H9 (cell line): ENCODE data around the gene IL25. TPM values are rescaled to one million over a fixed set of nuclear protein-coding genes. Genes with fewer than 3 reads are reported as not detected.

ENCODE experiments used
- DNase-seq: peaks from one replicate; pipeline ENCODE4 v3.0.0-alpha.2; 2017
- H2AFZ ChIP-seq: one replicate; pipeline ENCODE4 v1.6.1; 2013; ENCODE audit warnings: mild to moderate bottlenecking, low read length, control low read depth, moderate library complexity
- H2AK5ac ChIP-seq: 2 replicates; pipeline ENCODE4 v1.6.1; 2013; ENCODE audit warnings: low read length, control low read depth, mixed read lengths; ENCODE audit not compliant: insufficient read length
- H2BK120ac ChIP-seq: one replicate; pipeline ENCODE4 v1.6.1; 2013; ENCODE audit warnings: low read depth, mild to moderate bottlenecking, low read length, control low read depth, inconsistent platforms; ENCODE audit not compliant: poor library complexity, severe bottlenecking
- H2BK12ac ChIP-seq: 2 replicates; pipeline ENCODE4 v1.6.1; 2013; ENCODE audit warnings: low read length, control low read depth, mixed read lengths, low read depth; ENCODE audit not compliant: insufficient read length
- H2BK15ac ChIP-seq: 2 replicates; pipeline ENCODE4 v1.6.1; 2013; ENCODE audit warnings: low read depth, low read length, control low read depth
- H2BK20ac ChIP-seq: one replicate; pipeline ENCODE4 v1.6.1; 2013; ENCODE audit warnings: low read depth, mild to moderate bottlenecking, low read length, control low read depth, inconsistent platforms; ENCODE audit not compliant: poor library complexity, severe bottlenecking
- H2BK5ac ChIP-seq: 2 replicates; pipeline ENCODE4 v1.6.1; 2013; ENCODE audit warnings: low read length, control low read depth, mixed read lengths; ENCODE audit not compliant: insufficient read length
- H3K14ac ChIP-seq: 2 replicates; pipeline ENCODE4 v1.6.1; 2013; ENCODE audit warnings: low read length, control low read depth; ENCODE audit not compliant: insufficient read depth
- H3K18ac ChIP-seq: 2 replicates; pipeline ENCODE4 v1.6.1; 2013; ENCODE audit warnings: low read depth, mild to moderate bottlenecking, mixed read lengths, low read length, control low read depth; ENCODE audit not compliant: insufficient read length
- H3K23ac ChIP-seq: 2 replicates; pipeline ENCODE4 v1.6.1; 2013; ENCODE audit warnings: low read length, control low read depth, mixed read lengths, low read depth; ENCODE audit not compliant: insufficient read length
- H3K23me2 ChIP-seq: 2 replicates; pipeline ENCODE4 v1.6.1; 2013; ENCODE audit warnings: low read depth, mild to moderate bottlenecking, mixed read lengths, low read length, control low read depth; ENCODE audit not compliant: insufficient read length, poor library complexity, severe bottlenecking
- H3K27ac ChIP-seq: 2 replicates; pipeline ENCODE4 v1.5.1; 2013; ENCODE audit warnings: low read length, control low read depth, mixed read lengths, low read depth; ENCODE audit not compliant: insufficient read length
- H3K27me3 ChIP-seq: 2 replicates; pipeline ENCODE4 v1.6.1; 2013; ENCODE audit warnings: low read length, control low read depth, inconsistent platforms; ENCODE audit not compliant: insufficient read depth
- H3K4ac ChIP-seq: 2 replicates; pipeline ENCODE4 v1.6.1; 2013; ENCODE audit warnings: low read depth, mild to moderate bottlenecking, control low read depth, inconsistent platforms, low read length, moderate library complexity
- H3K4me1 ChIP-seq: 2 replicates; pipeline ENCODE4 v1.6.1; 2013; ENCODE audit warnings: low read length, control low read depth, inconsistent platforms; ENCODE audit not compliant: insufficient read depth
- H3K4me2 ChIP-seq: 2 replicates; pipeline ENCODE4 v1.6.1; 2013; ENCODE audit warnings: low read length, control low read depth, mixed read lengths; ENCODE audit not compliant: insufficient read length, insufficient read depth
- H3K56ac ChIP-seq: 2 replicates; pipeline ENCODE4 v1.6.1; 2013; ENCODE audit warnings: low read depth, mild to moderate bottlenecking, mixed read lengths, low read length, control low read depth; ENCODE audit not compliant: insufficient read length
- H3K79me1 ChIP-seq: 2 replicates; pipeline ENCODE4 v1.6.1; 2013; ENCODE audit warnings: low read depth, mild to moderate bottlenecking, moderate library complexity, low read length, control low read depth, inconsistent platforms; ENCODE audit not compliant: insufficient read depth, poor library complexity, severe bottlenecking
- H3K79me2 ChIP-seq: 2 replicates; pipeline ENCODE4 v1.6.1; 2013; ENCODE audit warnings: low read length, control low read depth, inconsistent platforms; ENCODE audit not compliant: insufficient read depth
- H3K9ac ChIP-seq: 2 replicates; pipeline ENCODE4 v1.6.1; 2013; ENCODE audit warnings: low read length, control low read depth, mixed read lengths; ENCODE audit not compliant: insufficient read length; ENCODE audit errors: extremely low read depth
- H3K9me3 ChIP-seq: one replicate; pipeline ENCODE4 v1.6.1; 2013; ENCODE audit warnings: low read depth, low read length, inconsistent platforms; ENCODE audit not compliant: control insufficient read depth
- H3T11ph ChIP-seq: one replicate; pipeline ENCODE4 v1.6.1; 2013; ENCODE audit warnings: mild to moderate bottlenecking, low read length, control low read depth, inconsistent platforms
- H4K20me1 ChIP-seq: one replicate; pipeline ENCODE4 v1.6.1; 2013; ENCODE audit not compliant: control insufficient read depth, insufficient read length, insufficient read depth
- H4K5ac ChIP-seq: 2 replicates; pipeline ENCODE4 v1.6.1; 2013; ENCODE audit warnings: low read depth, mild to moderate bottlenecking, mixed read lengths, low read length, control low read depth; ENCODE audit not compliant: insufficient read length
- H4K8ac ChIP-seq: replicated peaks from 2 replicates; pipeline ENCODE4 v1.6.1; 2013; ENCODE audit warnings: low read length, control low read depth, mixed read lengths, low read depth; ENCODE audit not compliant: insufficient read length
- H4K91ac ChIP-seq: 2 replicates; pipeline ENCODE4 v1.6.1; 2013; ENCODE audit warnings: low read depth, mild to moderate bottlenecking, moderate library complexity, mixed read lengths, low read length, control low read depth; ENCODE audit not compliant: insufficient read length
- H3K27ac Mint-ChIP-seq, 3 experiments: 2 replicates in 2 of 3; 3 replicates in 1 of 3; pipeline ENCODE4 v1.8.0; 2020 to 2021; ENCODE audit warnings: mixed read lengths in 3 of 3, mild to moderate bottlenecking in 1 of 3, moderate library complexity in 1 of 3
- H3K27me3 Mint-ChIP-seq: 2 replicates; pipeline ENCODE4 v1.8.0; 2021; ENCODE audit warnings: low read depth, mild to moderate bottlenecking, moderate library complexity, mixed read lengths
- H3K36me3 Mint-ChIP-seq, 3 experiments: 2 replicates in 2 of 3; 3 replicates in 1 of 3; pipeline ENCODE4 v1.8.0; 2020 to 2021; ENCODE audit warnings: low read depth in 3 of 3, mixed read lengths in 3 of 3; ENCODE audit not compliant: insufficient read depth in 1 of 3
- H3K4me1 Mint-ChIP-seq, 2 experiments: 2 replicates each; pipeline ENCODE4 v1.8.0; 2020; ENCODE audit warnings: mixed read lengths in 2 of 2
- H3K4me3 Mint-ChIP-seq, 2 experiments: 2 replicates in 1 of 2; 3 replicates in 1 of 2; pipeline ENCODE4 v1.8.0; 2020 to 2021; ENCODE audit warnings: mild to moderate bottlenecking in 2 of 2, mixed read lengths in 2 of 2, moderate library complexity in 1 of 2
- H3K9me3 Mint-ChIP-seq, 2 experiments: 2 replicates in 1 of 2; 3 replicates in 1 of 2; pipeline ENCODE4 v1.8.0; 2020; ENCODE audit warnings: mild to moderate bottlenecking in 2 of 2, mixed read lengths in 2 of 2, moderate library complexity in 1 of 2
- WGBS: extraction: QIAGEN DNeasy Blood & Tissue Kit; methylation state at CpG from one replicate; pipeline ENCODE4 v1.1.7; 2013; ENCODE audit warnings: missing lambda C conversion rate, low lambda C conversion rate, mixed read lengths; ENCODE audit not compliant: insufficient read length; ENCODE audit errors: extremely low coverage; 5-methylcytosine and 5-hydroxymethylcytosine counted together
- total RNA-seq: library from RNA; stranded (reverse); gene quantifications from 2 replicates; pipeline ENCODE4 v1.2.1, GENCODE V29; 2021
- TF ChIP-seq, protein P1 (sequence below): fragments of 200-600 bp; sonication (generic); conservative IDR thresholded peaks from 3 replicates; pipeline ENCODE4 v1.8.0; 2021; ENCODE audit warnings: antibody characterized with exemption, mild to moderate bottlenecking

Gene IL25
- total RNA-seq, 1 experiment from 2014 or later, result not detected

GRCh38 chr14:23324455-23324846 is 48.2 kb upstream of the IL25 start:
- Mint-ChIP-seq H3K27ac (no peak overlapping the region), H3K4me3 (no peak overlapping the region; a peak in 1 of 5 replicates)
- TF ChIP-seq, protein P1, sequence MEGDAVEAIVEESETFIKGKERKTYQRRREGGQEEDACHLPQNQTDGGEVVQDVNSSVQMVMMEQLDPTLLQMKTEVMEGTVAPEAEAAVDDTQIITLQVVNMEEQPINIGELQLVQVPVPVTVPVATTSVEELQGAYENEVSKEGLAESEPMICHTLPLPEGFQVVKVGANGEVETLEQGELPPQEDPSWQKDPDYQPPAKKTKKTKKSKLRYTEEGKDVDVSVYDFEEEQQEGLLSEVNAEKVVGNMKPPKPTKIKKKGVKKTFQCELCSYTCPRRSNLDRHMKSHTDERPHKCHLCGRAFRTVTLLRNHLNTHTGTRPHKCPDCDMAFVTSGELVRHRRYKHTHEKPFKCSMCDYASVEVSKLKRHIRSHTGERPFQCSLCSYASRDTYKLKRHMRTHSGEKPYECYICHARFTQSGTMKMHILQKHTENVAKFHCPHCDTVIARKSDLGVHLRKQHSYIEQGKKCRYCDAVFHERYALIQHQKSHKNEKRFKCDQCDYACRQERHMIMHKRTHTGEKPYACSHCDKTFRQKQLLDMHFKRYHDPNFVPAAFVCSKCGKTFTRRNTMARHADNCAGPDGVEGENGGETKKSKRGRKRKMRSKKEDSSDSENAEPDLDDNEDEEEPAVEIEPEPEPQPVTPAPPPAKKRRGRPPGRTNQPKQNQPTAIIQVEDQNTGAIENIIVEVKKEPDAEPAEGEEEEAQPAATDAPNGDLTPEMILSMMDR, result no peak

More at GRCh38 chr14:23324455-23324846, 48.2 kb upstream of the IL25 start:
- Histone ChIP-seq H3K18ac (no peak overlapping the region), H3T11ph (no peak overlapping the region), H2BK20ac (no peak overlapping the region), H3K23me2 (peaks cover 13% of the 10 kb centered on the region), H2BK12ac (no peak overlapping the region), H3K14ac (no peak overlapping the region), H4K20me1 (no peaks in the 10 kb centered on the region), H3K27ac (no peak overlapping the region), H4K91ac (no peak overlapping the region), H4K5ac (no peak overlapping the region), H2BK120ac (no peak overlapping the region), H2BK5ac (no peak overlapping the region), H2AFZ (no peak overlapping the region), H3K9ac (no peak overlapping the region), H3K79me1 (peaks cover 4% of the 10 kb centered on the region), H3K79me2 (peaks cover 10% of the 10 kb centered on the region; the same call in 1 of the 2 replicates), H3K9me3 (no peaks in the 10 kb centered on the region), H2BK15ac (no peak overlapping the region), H3K4me2 (no peak overlapping the region), H4K8ac (no peak overlapping the region), H3K4me1 (peaks cover 3% of the 10 kb centered on the region; the same call in 1 of the 2 replicates), H2AK5ac (no peak overlapping the region), H3K27me3 (no peaks in the 10 kb centered on the region), H3K4ac (no peak overlapping the region), H3K23ac (no peak overlapping the region), H3K56ac (no peak overlapping the region)
- peaks cover 22 to 28% of the 10 kb centered on the region in 2 experiments for H3K4me1 Mint-ChIP-seq
- peaks cover 34 to 51% (median 47%) of the 10 kb centered on the region in 3 experiments for H3K36me3 Mint-ChIP-seq
- no CpG with 5 or more reads among the region's 2 CpGs for WGBS
- no peaks in the 10 kb centered on the region for H3K27me3 Mint-ChIP-seq
- no peak for DNase-seq
- no peaks in the 10 kb centered on the region; a peak in 1 of 5 replicates for H3K9me3 Mint-ChIP-seq
